ENCODE measurements around the gene OR52I1.

- TF ChIP-seq CTCF (IDR thresholded peaks at IDR 0.05), result no peak
- TF ChIP-seq ZFX (IDR thresholded peaks at IDR 0.05; ENCODE audit: borderline replicate concordance), result no peak
Observed at GRCh38 chr11:4607096-4607495, 13.3 kb downstream of the OR52I1 start.
